ENCODE measurements around the gene CNDP2.
A peak's percentile ranks its signal among the peaks of the same experiment; 100 is the strongest.
"Not testable (repeated sequence)": the region's sequence is repeated elsewhere in the genome, so short reads cannot be mapped to it uniquely, and the experiment has no call there.

The CNDP2 gene

GRCh38 chr18:74539289-74539688 lies 43.1 kb downstream of the CNDP2 start:
- DNase-seq (ENCODE audit: low read depth) = no peak

GRCh38 chr18:74540652-74541421 lies 44.7 kb downstream of the CNDP2 start:
- no peak for DNase-seq (ENCODE audit: low read depth)

GRCh38 chr18:74541703-74542555 lies 45.8 kb downstream of the CNDP2 start:
- DNase-seq (ENCODE audit: low read depth) = no peak

- no peak for DNase-seq (ENCODE audit: low read depth)
Observed at GRCh38 chr18:74544898-74545297, 48.7 kb downstream of the CNDP2 start.

- no peak for DNase-seq (ENCODE audit: low read depth)
Observed at GRCh38 chr18:74546007-74546406, 49.8 kb downstream of the CNDP2 start.

- no peak for DNase-seq (ENCODE audit: low read depth)
Observed at GRCh38 chr18:74546751-74547530, 50.8 kb downstream of the CNDP2 start.

- no peak for DNase-seq (ENCODE audit: low read depth)
Observed at GRCh38 chr18:74547860-74548259, 51.7 kb downstream of the CNDP2 start.

- no peak for DNase-seq (ENCODE audit: low read depth)
Observed at GRCh38 chr18:74549591-74550104, 53.5 kb downstream of the CNDP2 start.

GRCh38 chr18:74550886-74551285 lies 54.7 kb downstream of the CNDP2 start:
- DNase-seq (ENCODE audit: low read depth) = no peak

- DNase-seq (ENCODE audit: low read depth) = no peak
Observed at GRCh38 chr18:74551452-74551851, 55.3 kb downstream of the CNDP2 start.

- DNase-seq (ENCODE audit: low read depth) = peak; percentile 71
Observed at GRCh38 chr18:74551936-74552555, 55.9 kb downstream of the CNDP2 start.

GRCh38 chr18:74556126-74556525 lies 60.0 kb downstream of the CNDP2 start:
- DNase-seq (ENCODE audit: low read depth) = no peak

- no peak for DNase-seq (ENCODE audit: low read depth)
Observed at GRCh38 chr18:74558096-74558495, 61.9 kb downstream of the CNDP2 start.

GRCh38 chr18:74562131-74562730 lies 66.1 kb downstream of the CNDP2 start:
- DNase-seq (ENCODE audit: low read depth) = no peak

GRCh38 chr18:74562775-74563174 lies 66.6 kb downstream of the CNDP2 start:
- no peak for DNase-seq (ENCODE audit: low read depth)

- DNase-seq (ENCODE audit: low read depth) = no peak
Observed at GRCh38 chr18:74563999-74564398, 67.8 kb downstream of the CNDP2 start.

- not testable (repeated sequence) for DNase-seq (ENCODE audit: low read depth)
Observed at GRCh38 chr18:74565164-74565563, 69.0 kb downstream of the CNDP2 start.

- not testable (repeated sequence) for DNase-seq (ENCODE audit: low read depth)
Observed at GRCh38 chr18:74565993-74566392, 69.8 kb downstream of the CNDP2 start.

GRCh38 chr18:74567822-74568221 lies 71.7 kb downstream of the CNDP2 start:
- DNase-seq (ENCODE audit: low read depth) = no peak

- DNase-seq (ENCODE audit: low read depth) = no peak
Observed at GRCh38 chr18:74569401-74569800, 73.2 kb downstream of the CNDP2 start.

- no peak for DNase-seq (ENCODE audit: low read depth)
Observed at GRCh38 chr18:74570266-74570665, 74.1 kb downstream of the CNDP2 start.
